GOT3 (cell line): Measurements from ENCODE around the gene C11orf91.

Experiments used
- DNase-seq: peaks from one replicate; lab custom pipeline; 2025; ENCODE audit warnings: mixed read lengths; lab: John Stamatoyannopoulos, UW

Gene C11orf91

GRCh38 chr11:33651555-33651954 is 49.1 kb downstream of the C11orf91 start:
- no peak for DNase-seq

DNA sequence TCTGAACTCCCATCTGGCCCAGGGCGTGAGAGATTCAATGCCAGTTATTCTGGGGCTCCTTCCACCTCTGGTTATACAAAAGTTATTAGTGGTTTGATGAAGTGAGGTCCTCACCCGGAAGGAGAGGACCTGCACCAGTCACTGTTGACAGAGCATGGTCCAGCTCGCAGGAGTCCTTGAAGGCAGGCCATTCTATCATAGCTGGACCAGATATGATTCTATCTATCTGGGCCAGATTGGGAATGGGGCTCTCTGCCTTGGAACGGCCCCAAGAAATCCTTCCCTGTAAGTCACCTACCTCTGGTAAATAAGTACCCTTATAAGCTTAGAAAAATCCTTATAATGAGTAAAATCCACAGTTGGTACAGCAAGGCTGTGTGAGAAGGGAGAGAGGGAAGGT is 50.7 kb downstream of the C11orf91 start:
- no peak for DNase-seq
